IMR-90 (cell line): ENCODE results near the gene GALK1. TPM values are rescaled to one million over a fixed set of nuclear protein-coding genes. Genes with fewer than 3 reads are reported as not detected.

Source experiments
- ATAC-seq: fragments of 200-7000 bp; cut with Tn5 transposase; 2 replicates; pipeline ENCODE4 v1.9.1; 2020; ENCODE audit warnings: low read depth, mild to moderate bottlenecking, moderate library complexity
- BruUV-seq: library from RNA; stranded (reverse); fragments of 400-500 nt; replicated peaks from 2 replicates; lab custom pipeline; 2021; lab: Mats Ljungman, UMichigan
- CTCF ChIA-PET: fragments of 300-600 bp; formaldehyde crosslinking; extraction: SDS; loops from one replicate; lab custom pipeline; 2021; ENCODE audit warnings: antibody characterized with exemption; lab: Yijun Ruan, JAX
- POLR2A ChIA-PET: fragments of 300-600 bp; sonication (Branson Sonifier 250); formaldehyde crosslinking; loops from one replicate; lab custom pipeline; 2022; ENCODE audit warnings: antibody characterized with exemption; ENCODE audit not compliant: unreplicated experiment; lab: Charles Lee
- DNase-seq: peaks from one replicate; pipeline ENCODE4 v3.0.0; 2013
- H2AFZ ChIP-seq: replicated peaks from 2 replicates; pipeline ENCODE3; 2013; ENCODE audit warnings: low read length, mild to moderate bottlenecking; ENCODE audit not compliant: poor library complexity
- H2AK5ac ChIP-seq: 2 replicates; pipeline ENCODE4 v1.6.1; 2013; ENCODE audit warnings: low read depth, low read length, inconsistent platforms
- H2AK9ac ChIP-seq: replicated peaks from 2 replicates; pipeline ENCODE3; 2013; ENCODE audit warnings: mild to moderate bottlenecking, low read depth, low read length, moderate library complexity; ENCODE audit not compliant: poor library complexity
- H2BK120ac ChIP-seq: 2 replicates; pipeline ENCODE4 v1.6.1; 2013; ENCODE audit warnings: low read depth, low read length, inconsistent platforms
- H2BK15ac ChIP-seq: 3 replicates; pipeline ENCODE4 v1.6.1; 2013; ENCODE audit warnings: low read depth, low read length, inconsistent platforms
- H2BK20ac ChIP-seq: 2 replicates; pipeline ENCODE4 v1.6.1; 2013; ENCODE audit warnings: low read depth, mild to moderate bottlenecking, inconsistent platforms, low read length, moderate library complexity
- H2BK5ac ChIP-seq: 2 replicates; pipeline ENCODE4 v1.6.1; 2013; ENCODE audit warnings: mild to moderate bottlenecking, low read depth, low read length, inconsistent platforms; ENCODE audit not compliant: poor library complexity, severe bottlenecking
- H3K14ac ChIP-seq: replicated peaks from 2 replicates; pipeline ENCODE4 v1.6.1; 2013; ENCODE audit warnings: low read depth, low read length, inconsistent platforms
- H3K18ac ChIP-seq: 2 replicates; pipeline ENCODE4 v1.6.1; 2013; ENCODE audit warnings: low read depth, low read length, control low read depth
- H3K23ac ChIP-seq: 2 replicates; pipeline ENCODE4 v1.6.1; 2013; ENCODE audit warnings: low read depth, low read length, inconsistent platforms
- H3K27ac ChIP-seq: 2 replicates; pipeline ENCODE4 v1.5.1; 2013; ENCODE audit warnings: mild to moderate bottlenecking, control low read depth, low read length; ENCODE audit not compliant: insufficient read depth
- H3K27me3 ChIP-seq: 2 replicates; pipeline ENCODE4 v1.6.1; 2013; ENCODE audit warnings: low read length; ENCODE audit not compliant: control insufficient read depth, insufficient read depth
- H3K36me3 ChIP-seq: 2 replicates; pipeline ENCODE4 v1.6.1; 2013; ENCODE audit warnings: low read length, mixed read lengths; ENCODE audit not compliant: control insufficient read depth, insufficient read depth
- H3K4ac ChIP-seq: 2 replicates; pipeline ENCODE4 v1.6.1; 2013; ENCODE audit warnings: low read depth, low read length, inconsistent platforms
- H3K4me1 ChIP-seq: 2 replicates; pipeline ENCODE4 v1.6.1; 2013; ENCODE audit warnings: low read length, mixed read lengths; ENCODE audit not compliant: control insufficient read depth, insufficient read depth
- H3K4me2 ChIP-seq: 2 replicates; pipeline ENCODE4 v1.6.1; 2013; ENCODE audit warnings: low read depth, mild to moderate bottlenecking, control low read depth, low read length, moderate library complexity
- H3K4me3 ChIP-seq: 2 replicates; pipeline ENCODE4 v1.5.1; 2013; ENCODE audit warnings: low read depth, mild to moderate bottlenecking, control low read depth, low read length, moderate library complexity; ENCODE audit not compliant: insufficient read depth
- H3K56ac ChIP-seq: 2 replicates; pipeline ENCODE4 v1.6.1; 2013; ENCODE audit warnings: low read length, inconsistent platforms; ENCODE audit not compliant: insufficient read depth; ENCODE audit errors: extremely low read depth
- H3K79me1 ChIP-seq, 2 experiments: 2 replicates each; pipeline ENCODE4 v1.6.1; 2013; ENCODE audit warnings: low read length in 2 of 2, inconsistent platforms in 1 of 2, low read depth in 1 of 2
- H3K9ac ChIP-seq: 2 replicates; pipeline ENCODE4 v1.6.1; 2013; ENCODE audit warnings: low read depth, low read length, control low read depth
- H3K9me1 ChIP-seq: 2 replicates; pipeline ENCODE4 v1.6.1; 2013; ENCODE audit warnings: low read length, inconsistent platforms; ENCODE audit not compliant: insufficient read depth
- H3K9me3 ChIP-seq: 2 replicates; pipeline ENCODE4 v1.6.1; 2013; ENCODE audit warnings: low read length; ENCODE audit not compliant: control insufficient read depth, insufficient read depth
- H4K20me1 ChIP-seq: 2 replicates; pipeline ENCODE4 v1.6.1; 2013; ENCODE audit warnings: low read length, inconsistent platforms; ENCODE audit not compliant: insufficient read depth
- H4K5ac ChIP-seq: 2 replicates; pipeline ENCODE4 v1.6.1; 2013; ENCODE audit warnings: mild to moderate bottlenecking, low read depth, low read length, control low read depth
- H4K8ac ChIP-seq, 2 experiments: 2 replicates each; pipeline ENCODE4 v1.6.1; 2013; ENCODE audit warnings: low read depth in 2 of 2, low read length in 2 of 2, control low read depth in 1 of 2, inconsistent platforms in 1 of 2
- H4K91ac ChIP-seq: 2 replicates; pipeline ENCODE4 v1.6.1; 2013; ENCODE audit warnings: low read depth, low read length, inconsistent platforms; ENCODE audit not compliant: insufficient read depth
- BHLHE40 ChIP-seq: fragments of 150-350 bp; IDR thresholded peaks from 2 replicates; pipeline ENCODE4 v1.6.1; 2016; ENCODE audit warnings: mild to moderate bottlenecking, low read depth, low read length
- CEBPB ChIP-seq: IDR thresholded peaks from 2 replicates; pipeline ENCODE4 v1.6.1; 2012; ENCODE audit warnings: low read depth, low read length, improper control_type of control experiment
- CHD1 ChIP-seq: IDR thresholded peaks from 2 replicates; pipeline ENCODE4 v1.6.1; 2012; ENCODE audit warnings: low read depth, low read length, improper control_type of control experiment
- FOS ChIP-seq: fragments of 150-350 bp; IDR thresholded peaks from 2 replicates; pipeline ENCODE4 v1.6.1; 2016; ENCODE audit warnings: low read depth, low read length
- MAZ ChIP-seq: IDR thresholded peaks from 2 replicates; pipeline ENCODE4 v1.6.1; 2012; ENCODE audit warnings: low read depth, mild to moderate bottlenecking, low read length, improper control_type of control experiment, moderate library complexity, borderline replicate concordance
- NFE2L2 ChIP-seq: fragments of 150-350 bp; IDR thresholded peaks from 2 replicates; pipeline ENCODE4 v1.6.1; 2016; ENCODE audit warnings: low read depth, mild to moderate bottlenecking, low read length
- POLR2A ChIP-seq: IDR thresholded peaks from 2 replicates; pipeline ENCODE4 v1.6.1; 2012; ENCODE audit warnings: mild to moderate bottlenecking, low read depth, low read length
- RAD21 ChIP-seq: IDR thresholded peaks from 2 replicates; pipeline ENCODE4 v1.6.1; 2012; ENCODE audit warnings: low read length, improper control_type of control experiment
- RCOR1 ChIP-seq: IDR thresholded peaks from 2 replicates; pipeline ENCODE4 v1.6.1; 2012; ENCODE audit warnings: mild to moderate bottlenecking, low read length, improper control_type of control experiment; ENCODE audit not compliant: insufficient replicate concordance
- RFX5 ChIP-seq: IDR thresholded peaks from 2 replicates; pipeline ENCODE4 v1.8.0; 2012; ENCODE audit warnings: low read depth, mild to moderate bottlenecking, low read length, moderate library complexity
- SMC3 ChIP-seq: fragments of 150-350 bp; IDR thresholded peaks from 2 replicates; pipeline ENCODE4 v1.6.1; 2016; ENCODE audit warnings: low read depth, mild to moderate bottlenecking, antibody characterized with exemption, low read length, moderate library complexity
- WGBS, 2 experiments: methylation state at CpG; one replicate each; pipeline versions ENCODE4 v1.1.5 to v1.1.7; 2013; ENCODE audit warnings: missing lambda C conversion rate in 2 of 2; ENCODE audit not compliant: insufficient read length in 1 of 2; ENCODE audit errors: extremely low coverage in 2 of 2; 5-methylcytosine and 5-hydroxymethylcytosine counted together
- dilution Hi-C: fragments of 300-500 bp; cut with HindIII; formaldehyde crosslinking; loops from one replicate; pipeline ENCODE4 v1.14.3; 2018; ENCODE audit warnings: low sequenced_read_pairs; ENCODE audit not compliant: unreplicated experiment
- in situ Hi-C: fragments of 300-500 bp; cut with MboI; formaldehyde crosslinking; loops from 3 replicates; pipeline ENCODE4 v1.14.3; 2019; ENCODE audit warnings: low sequenced_read_pairs, inconsistent platforms, mixed read lengths
- intact Hi-C: fragments of 100-400 bp; cut with micrococcal nuclease; formaldehyde crosslinking; loops from 2 replicates; pipeline ENCODE4 v1.10.0; 2022
- polyA plus RNA-seq, 3 experiments: library from polyadenylated mRNA; depleted of rRNA; stranded (reverse); fragments of >200 nt; gene quantifications; 2 replicates each; pipeline ENCODE4 v1.2.3, GENCODE V29; 2012; ENCODE audit warnings: low replicate concordance in 1 of 3
- total RNA-seq: library from RNA; depleted of rRNA; stranded (reverse); fragments of >200 nt; gene quantifications from 2 replicates; pipeline ENCODE4 v1.2.3, GENCODE V29; 2012
- TF ChIP-seq, protein P1 (sequence below): fragments of 150-350 bp; IDR thresholded peaks from 2 replicates; pipeline ENCODE4 v1.6.1; 2017; ENCODE audit warnings: mild to moderate bottlenecking, antibody characterized with exemption, low read length, low read depth

Gene GALK1
- total and polyA plus RNA-seq, 2 of the 4 experiments (the other 2 are of a cell fraction), result 19.9 to 21.9 TPM

DNA sequence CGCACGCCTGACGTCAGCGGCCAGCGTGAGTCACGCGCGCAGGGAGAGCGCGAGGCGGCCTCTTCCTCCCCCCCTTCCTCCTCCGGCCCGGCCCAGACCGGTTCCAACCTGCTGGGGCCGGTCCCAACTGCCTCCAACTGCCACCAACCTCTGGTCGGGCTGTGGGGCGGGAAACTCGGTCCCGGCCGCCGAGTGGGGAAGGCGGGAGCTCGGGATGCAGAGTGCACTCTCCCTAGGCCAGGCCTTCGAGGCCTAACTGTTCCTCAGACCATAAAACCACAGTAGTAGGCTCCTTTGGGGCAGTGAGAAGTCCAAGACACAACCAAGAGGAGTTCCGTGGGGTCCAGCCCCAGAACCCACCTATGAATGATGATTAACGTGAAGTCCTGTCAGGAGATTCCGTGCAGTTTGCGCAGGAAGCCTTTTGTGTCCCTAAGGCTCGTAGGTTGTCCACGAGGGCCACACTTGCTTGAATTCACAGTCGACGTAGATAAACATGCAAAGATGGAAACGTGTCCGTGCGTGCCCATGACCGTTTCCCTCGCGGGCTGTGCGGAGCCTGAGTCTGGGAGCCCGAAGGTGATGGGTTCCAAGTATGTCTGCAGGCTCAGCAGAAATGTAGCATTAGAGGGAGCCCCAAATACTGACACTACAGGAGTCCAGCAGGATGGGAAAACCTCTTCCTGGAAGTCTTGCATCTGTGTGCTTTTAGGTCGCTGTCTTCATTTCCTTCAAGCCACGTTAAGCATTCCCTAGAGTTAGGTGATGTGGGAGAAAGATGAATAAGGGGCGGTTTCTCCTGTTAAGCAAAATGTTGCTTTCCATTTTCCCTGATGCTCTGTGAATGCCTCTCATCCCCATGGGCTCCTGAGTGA lies 20.3 kb upstream of the GALK1 start (continued):
- 0 out of 2 replicates have a peak, but pooled peaks have one; percentile 55 for TF ChIP-seq CHD1
- TF ChIP-seq MAZ, result peak; percentile 88
- TF ChIP-seq BHLHE40, result no peak; the same call in 1 of the 2 replicates

DNA sequence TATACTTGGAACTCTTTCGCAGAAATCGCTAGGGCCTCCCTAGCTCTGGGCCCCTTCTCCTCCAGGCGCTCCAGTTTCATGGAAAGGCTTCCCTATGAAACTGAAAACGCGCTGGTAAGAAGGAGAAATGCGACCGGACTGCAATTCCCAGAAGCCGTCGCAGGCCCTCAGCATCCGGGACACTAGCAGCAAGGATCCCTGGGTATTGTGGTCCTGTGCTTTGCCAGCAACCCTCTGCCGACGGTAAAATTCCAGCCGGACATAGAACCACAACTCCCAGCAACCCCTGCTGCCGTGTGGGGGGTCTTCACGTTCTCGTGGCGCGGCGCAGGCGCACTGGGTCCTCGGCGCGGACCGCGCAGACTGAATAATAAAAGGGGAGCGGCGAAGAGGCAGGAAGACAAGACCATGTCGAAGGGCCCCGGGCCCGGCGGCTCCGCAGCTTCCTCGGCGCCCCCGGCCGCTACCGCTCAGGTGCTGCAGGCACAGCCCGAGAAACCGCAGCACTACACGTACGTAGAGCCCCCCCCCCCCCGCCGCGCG lies 19.6 kb upstream of the GALK1 start, which contains the start of gene UNK:
Gene UNK, plus strand, starts transcription at position 334 of the 543 bp plus-strand sequence. Its CDS starts 75 bp downstream, at position 409.
- POLR2A ChIA-PET, result no interaction called here
- H2BK120ac ChIP-seq, result peak within 1 kb of the TSS; percentile 95
- H2BK20ac ChIP-seq, result peak within 1 kb of the TSS; percentile 58
- H2BK15ac ChIP-seq, result peak within 1 kb of the TSS; percentile 88
- peaks cover under 1% of the 10 kb centered on the region for H4K20me1 ChIP-seq
- 0% methylated on average over 16 of the region's 45 CpGs; no CpG with 5 or more reads in 1 of the 2 experiments for WGBS, 2 experiments
- H2AK5ac ChIP-seq, result peak within 1 kb of the TSS; percentile 96
- dilution Hi-C loops (no loop called here), intact Hi-C loops (loop anchor here (5.0 to 10.0 kb wide), 2 partner anchors 43 to 90 kb away; partner anchors contain the start of gene TRIM47), in situ Hi-C loops (no loop called here)
- H3K18ac ChIP-seq, result peak within 1 kb of the TSS; percentile 96
- peak within 1 kb of the TSS; percentile 54 for H3K4me3 ChIP-seq
- no peaks in the 10 kb centered on the region for H3K27me3 ChIP-seq
- H3K9me3 ChIP-seq, result no peaks in the 10 kb centered on the region
- H3K79me1 ChIP-seq, result peaks cover 16 to 36% of the 10 kb centered on the region in 2 experiments
- peak within 1 kb of the TSS; percentile 99 for H3K56ac ChIP-seq
- H3K27ac ChIP-seq, result peak within 1 kb of the TSS; percentile 97
- peak within 1 kb of the TSS; percentile 98 for H2AFZ ChIP-seq
- BruUV-seq, result no TSS peak
- peak within 1 kb of the TSS; percentile 86 for H3K9ac ChIP-seq
- peak within 1 kb of the TSS; percentile 100 for H3K4ac ChIP-seq
- H2AK9ac ChIP-seq, result peak within 1 kb of the TSS; percentile 99
- ATAC-seq (peak; percentile 81), DNase-seq (peak; percentile 100)
- peaks cover 12% of the 10 kb centered on the region for H3K9me1 ChIP-seq
- peak within 1 kb of the TSS; percentile 96 for H2BK5ac ChIP-seq
- peak within 1 kb of the TSS; percentile 100 for H4K91ac ChIP-seq
- peak within 1 kb of the TSS; percentile 99 for H4K5ac ChIP-seq
- H3K4me1 ChIP-seq, result peaks cover 16% of the 10 kb centered on the region
- peak within 1 kb of the TSS; percentile 100 for H3K23ac ChIP-seq
- TF ChIP-seq BHLHE40 (peak; percentile 59; the same call in 1 of the 2 replicates), CHD1 (no peak), RAD21 (no peak), NFE2L2 (no peak), RCOR1 (no peak), MAZ (no peak; the same call in 1 of the 2 replicates), CEBPB (no peak), FOS (peak; percentile 84; the same call in 1 of the 2 replicates), SMC3 (no peak), RFX5 (no peak), POLR2A (peak; percentile 79)
- TF ChIP-seq, protein P1, sequence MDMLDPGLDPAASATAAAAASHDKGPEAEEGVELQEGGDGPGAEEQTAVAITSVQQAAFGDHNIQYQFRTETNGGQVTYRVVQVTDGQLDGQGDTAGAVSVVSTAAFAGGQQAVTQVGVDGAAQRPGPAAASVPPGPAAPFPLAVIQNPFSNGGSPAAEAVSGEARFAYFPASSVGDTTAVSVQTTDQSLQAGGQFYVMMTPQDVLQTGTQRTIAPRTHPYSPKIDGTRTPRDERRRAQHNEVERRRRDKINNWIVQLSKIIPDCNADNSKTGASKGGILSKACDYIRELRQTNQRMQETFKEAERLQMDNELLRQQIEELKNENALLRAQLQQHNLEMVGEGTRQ, result no peak; the same call in 1 of the 2 replicates
- CTCF ChIA-PET, result interaction anchor here (1.8 kb wide), 1 partner anchor 45 kb away, joined by 4 read pairs; no protein-coding TSS in a partner anchor
- peak within 1 kb of the TSS; percentile 99 to 100 for H4K8ac ChIP-seq
- H3K14ac ChIP-seq, result peak within 1 kb of the TSS; percentile 100
- H3K36me3 ChIP-seq, result no peaks in the 10 kb centered on the region
- H3K4me2 ChIP-seq, result peak within 1 kb of the TSS; percentile 93
